ENCODE data around the gene TMCC3. TPM values are rescaled to one million over a fixed set of nuclear protein-coding genes. Genes with fewer than 3 reads are reported as not detected.
"Not testable (repeated sequence)": the region's sequence is repeated elsewhere in the genome, so short reads cannot be mapped to it uniquely, and the experiment has no call there.

The TMCC3 gene, protein sequence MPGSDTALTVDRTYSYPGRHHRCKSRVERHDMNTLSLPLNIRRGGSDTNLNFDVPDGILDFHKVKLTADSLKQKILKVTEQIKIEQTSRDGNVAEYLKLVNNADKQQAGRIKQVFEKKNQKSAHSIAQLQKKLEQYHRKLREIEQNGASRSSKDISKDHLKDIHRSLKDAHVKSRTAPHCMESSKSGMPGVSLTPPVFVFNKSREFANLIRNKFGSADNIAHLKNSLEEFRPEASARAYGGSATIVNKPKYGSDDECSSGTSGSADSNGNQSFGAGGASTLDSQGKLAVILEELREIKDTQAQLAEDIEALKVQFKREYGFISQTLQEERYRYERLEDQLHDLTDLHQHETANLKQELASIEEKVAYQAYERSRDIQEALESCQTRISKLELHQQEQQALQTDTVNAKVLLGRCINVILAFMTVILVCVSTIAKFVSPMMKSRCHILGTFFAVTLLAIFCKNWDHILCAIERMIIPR
- 1.6 and 1.7 TPM in 2 replicates for total RNA-seq

- TF ChIP-seq CTCF (IDR thresholded peaks at IDR 0.05; ENCODE audit: insufficient read depth, low read depth, low read length) = no peak
- H3K4me3 ChIP-seq (ENCODE audit: low read depth, low read length) = peak within 1 kb of the TSS; percentile 67
- peak; percentile 43 for DNase-seq (ENCODE audit: low read depth)
Measured at GRCh38 chr12:94650143-94651056, at the start of gene TMCC3. Gene TMCC3, minus strand, starts transcription at chr12:94650557. Its CDS starts 127 bp downstream, at chr12:94650430.

GRCh38 chr12:94699801-94700200 lies 49.4 kb upstream of the TMCC3 start:
- TF ChIP-seq CTCF (IDR thresholded peaks at IDR 0.05; ENCODE audit: insufficient read depth, low read depth, low read length) = no peak
- no peak for DNase-seq (ENCODE audit: low read depth)
- H3K4me3 ChIP-seq (ENCODE audit: low read depth, low read length) = no peak overlapping the region

DNA sequence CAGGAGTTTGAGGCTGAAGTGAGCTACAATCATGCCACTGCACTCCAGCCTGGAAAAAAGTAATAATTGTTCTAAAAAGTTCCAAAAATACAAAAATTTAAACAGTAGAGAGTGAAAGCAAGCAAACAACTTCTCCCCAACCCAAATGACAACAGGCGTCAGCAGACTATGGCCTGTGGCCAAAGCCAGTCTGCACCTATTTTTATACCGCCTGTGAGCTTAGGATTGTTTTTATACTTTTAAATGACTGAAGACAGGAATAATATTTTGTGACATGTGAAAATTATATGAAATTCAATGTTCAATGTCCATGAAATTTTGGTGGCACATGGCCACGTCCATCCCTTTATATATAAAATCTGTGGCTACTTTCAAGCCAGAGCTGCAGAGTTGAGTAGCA lies 48.2 kb upstream of the TMCC3 start:
- DNase-seq (ENCODE audit: low read depth) = no peak
- no peak overlapping the region for H3K4me3 ChIP-seq (ENCODE audit: low read depth, low read length)
- TF ChIP-seq CTCF (IDR thresholded peaks at IDR 0.05; ENCODE audit: insufficient read depth, low read depth, low read length) = no peak

DNA sequence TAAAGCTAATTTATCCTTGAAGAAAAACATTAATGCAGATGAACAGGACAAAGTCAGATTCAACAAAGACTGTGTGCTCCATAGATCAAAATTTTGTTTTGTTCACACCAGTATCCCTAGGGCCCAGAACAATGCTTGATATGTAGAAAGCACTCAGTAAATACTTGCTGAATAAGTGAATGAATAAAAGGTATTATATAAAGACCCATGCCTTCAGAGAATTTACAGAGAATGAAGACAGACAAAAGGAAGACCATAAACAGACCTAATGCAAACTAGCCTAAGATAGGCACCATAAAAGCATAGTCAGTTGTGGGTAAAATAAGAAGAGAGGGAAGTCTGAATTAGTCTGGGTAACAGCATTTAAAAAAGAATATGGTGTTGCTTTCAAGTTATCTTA lies 47.3 kb upstream of the TMCC3 start:
- no peak for TF ChIP-seq CTCF (IDR thresholded peaks at IDR 0.05; ENCODE audit: insufficient read depth, low read depth, low read length)
- H3K4me3 ChIP-seq (ENCODE audit: low read depth, low read length) = no peak overlapping the region
- DNase-seq (ENCODE audit: low read depth) = no peak

- TF ChIP-seq CTCF (IDR thresholded peaks at IDR 0.05; ENCODE audit: insufficient read depth, low read depth, low read length) = no peak
Measured at GRCh38 chr12:94694732-94695131, 44.4 kb upstream of the TMCC3 start.

DNA sequence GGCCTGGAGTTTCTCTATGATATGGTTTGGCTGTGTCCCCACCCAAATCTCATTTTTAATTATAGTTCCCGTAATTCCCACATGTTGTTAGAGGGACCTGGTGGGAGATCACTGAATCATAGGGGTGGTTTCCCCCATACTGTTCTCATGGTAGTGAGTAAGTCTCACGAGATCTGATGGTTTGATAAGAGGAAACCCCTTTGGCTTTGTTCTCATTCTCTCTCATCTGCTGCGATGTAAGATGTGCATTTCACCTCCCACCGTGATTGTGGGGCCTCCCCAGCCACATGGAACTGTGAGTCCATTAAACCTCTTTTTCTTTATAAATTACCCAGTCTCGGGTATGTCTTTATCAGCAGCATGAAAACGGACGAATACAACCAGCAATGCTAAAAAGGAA lies 42.5 kb upstream of the TMCC3 start:
- not testable (repeated sequence) for H3K4me3 ChIP-seq (ENCODE audit: low read depth, low read length); DNase-seq (ENCODE audit: low read depth)

More at GRCh38 chr12:94694732-94695131, 44.4 kb upstream of the TMCC3 start:
- no peak overlapping the region for H3K4me3 ChIP-seq (ENCODE audit: low read depth, low read length)
- DNase-seq (ENCODE audit: low read depth) = no peak
